ENCODE measurements around the gene FAM107A.

DNA sequence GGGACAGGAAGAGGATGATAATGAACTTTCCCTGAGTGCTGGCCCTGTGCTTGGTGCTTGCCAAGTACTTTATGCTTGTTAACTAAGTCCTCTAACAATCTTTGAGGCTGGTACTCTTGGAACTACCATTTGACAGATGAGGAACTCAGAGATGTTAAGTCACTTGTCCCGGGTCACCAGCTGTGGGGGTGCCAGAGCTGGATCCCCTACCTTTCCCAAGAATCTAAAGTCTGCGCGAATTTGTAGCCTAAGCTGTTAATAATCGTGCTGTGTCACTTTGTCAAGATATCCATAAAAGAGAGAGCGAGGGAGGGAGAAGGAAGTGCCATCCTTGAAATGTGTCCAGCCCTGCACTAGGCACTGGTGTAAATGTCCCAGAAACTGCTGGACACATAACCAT lies 21.2 kb downstream of the FAM107A start:
- TF ChIP-seq, protein P1, sequence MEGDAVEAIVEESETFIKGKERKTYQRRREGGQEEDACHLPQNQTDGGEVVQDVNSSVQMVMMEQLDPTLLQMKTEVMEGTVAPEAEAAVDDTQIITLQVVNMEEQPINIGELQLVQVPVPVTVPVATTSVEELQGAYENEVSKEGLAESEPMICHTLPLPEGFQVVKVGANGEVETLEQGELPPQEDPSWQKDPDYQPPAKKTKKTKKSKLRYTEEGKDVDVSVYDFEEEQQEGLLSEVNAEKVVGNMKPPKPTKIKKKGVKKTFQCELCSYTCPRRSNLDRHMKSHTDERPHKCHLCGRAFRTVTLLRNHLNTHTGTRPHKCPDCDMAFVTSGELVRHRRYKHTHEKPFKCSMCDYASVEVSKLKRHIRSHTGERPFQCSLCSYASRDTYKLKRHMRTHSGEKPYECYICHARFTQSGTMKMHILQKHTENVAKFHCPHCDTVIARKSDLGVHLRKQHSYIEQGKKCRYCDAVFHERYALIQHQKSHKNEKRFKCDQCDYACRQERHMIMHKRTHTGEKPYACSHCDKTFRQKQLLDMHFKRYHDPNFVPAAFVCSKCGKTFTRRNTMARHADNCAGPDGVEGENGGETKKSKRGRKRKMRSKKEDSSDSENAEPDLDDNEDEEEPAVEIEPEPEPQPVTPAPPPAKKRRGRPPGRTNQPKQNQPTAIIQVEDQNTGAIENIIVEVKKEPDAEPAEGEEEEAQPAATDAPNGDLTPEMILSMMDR (IDR thresholded peaks at IDR 0.05), result no peak
- no peak for TF ChIP-seq POLR2A (IDR thresholded peaks at IDR 0.05)
